ENCODE measurements around the gene ZACN. TPM values are rescaled to one million over a fixed set of nuclear protein-coding genes. Genes with fewer than 3 reads are reported as not detected.

Gene ZACN
- polyA plus RNA-seq, 1 donor from 2014 or later: not detected

DNA sequence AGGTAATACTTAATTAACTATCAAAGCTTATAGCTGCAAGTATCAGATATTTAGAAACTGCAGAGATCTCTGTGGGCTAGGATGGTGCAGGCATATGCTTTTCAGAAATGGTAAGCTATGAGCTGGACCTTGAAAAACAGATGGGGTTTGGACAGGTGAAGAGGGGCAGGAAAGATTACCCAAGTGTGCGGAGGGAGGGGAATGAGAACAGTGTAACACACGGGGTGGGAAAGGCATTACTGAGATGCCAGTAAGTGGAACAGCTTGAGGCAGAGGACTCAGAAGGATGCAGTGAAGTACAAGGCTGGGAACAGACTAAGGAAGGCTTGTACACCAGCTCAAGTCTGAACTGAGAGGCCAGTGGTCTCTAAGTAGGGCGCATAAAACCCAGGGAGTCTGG is 29.7 kb upstream of the ZACN start:
- no peak overlapping the region for H3K9ac ChIP-seq (ENCODE audit: low read length)
- H3K9me2 ChIP-seq (ENCODE audit: insufficient read depth, low read length): no peaks in the 10 kb centered on the region
- no peak overlapping the region for H3K27ac ChIP-seq (ENCODE audit: low read length)
- no peaks in the 10 kb centered on the region for H3K9me3 ChIP-seq (ENCODE audit: low read length)
- no peaks in the 10 kb centered on the region for H3K36me3 ChIP-seq (ENCODE audit: insufficient read depth, low read length)
- no peaks in the 10 kb centered on the region for H4K20me1 ChIP-seq (ENCODE audit: insufficient read depth)
- TF ChIP-seq MXI1 (conservative IDR thresholded peaks at IDR 0.05; ENCODE audit: poor library complexity, severe bottlenecking) (no peak), EZH2 (IDR thresholded peaks at IDR 0.05; ENCODE audit: borderline replicate concordance, insufficient read depth, low read length, poor library complexity, severe bottlenecking) (no peak), SMC3 (conservative IDR thresholded peaks at IDR 0.05; ENCODE audit: poor library complexity) (no peak), EP300 (conservative IDR thresholded peaks at IDR 0.05; ENCODE audit: poor library complexity, severe bottlenecking) (no peak), TAF1 (IDR thresholded peaks at IDR 0.05; ENCODE audit: low read depth) (no peak), POLR2AphosphoS5 (IDR thresholded peaks at IDR 0.05) (no peak), RAD21 (conservative IDR thresholded peaks at IDR 0.05) (no peak)
- TF ChIP-seq, protein P1, sequence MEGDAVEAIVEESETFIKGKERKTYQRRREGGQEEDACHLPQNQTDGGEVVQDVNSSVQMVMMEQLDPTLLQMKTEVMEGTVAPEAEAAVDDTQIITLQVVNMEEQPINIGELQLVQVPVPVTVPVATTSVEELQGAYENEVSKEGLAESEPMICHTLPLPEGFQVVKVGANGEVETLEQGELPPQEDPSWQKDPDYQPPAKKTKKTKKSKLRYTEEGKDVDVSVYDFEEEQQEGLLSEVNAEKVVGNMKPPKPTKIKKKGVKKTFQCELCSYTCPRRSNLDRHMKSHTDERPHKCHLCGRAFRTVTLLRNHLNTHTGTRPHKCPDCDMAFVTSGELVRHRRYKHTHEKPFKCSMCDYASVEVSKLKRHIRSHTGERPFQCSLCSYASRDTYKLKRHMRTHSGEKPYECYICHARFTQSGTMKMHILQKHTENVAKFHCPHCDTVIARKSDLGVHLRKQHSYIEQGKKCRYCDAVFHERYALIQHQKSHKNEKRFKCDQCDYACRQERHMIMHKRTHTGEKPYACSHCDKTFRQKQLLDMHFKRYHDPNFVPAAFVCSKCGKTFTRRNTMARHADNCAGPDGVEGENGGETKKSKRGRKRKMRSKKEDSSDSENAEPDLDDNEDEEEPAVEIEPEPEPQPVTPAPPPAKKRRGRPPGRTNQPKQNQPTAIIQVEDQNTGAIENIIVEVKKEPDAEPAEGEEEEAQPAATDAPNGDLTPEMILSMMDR (IDR thresholded peaks at IDR 0.05; ENCODE audit: poor library complexity, severe bottlenecking): no peak
- TF ChIP-seq, protein P2, sequence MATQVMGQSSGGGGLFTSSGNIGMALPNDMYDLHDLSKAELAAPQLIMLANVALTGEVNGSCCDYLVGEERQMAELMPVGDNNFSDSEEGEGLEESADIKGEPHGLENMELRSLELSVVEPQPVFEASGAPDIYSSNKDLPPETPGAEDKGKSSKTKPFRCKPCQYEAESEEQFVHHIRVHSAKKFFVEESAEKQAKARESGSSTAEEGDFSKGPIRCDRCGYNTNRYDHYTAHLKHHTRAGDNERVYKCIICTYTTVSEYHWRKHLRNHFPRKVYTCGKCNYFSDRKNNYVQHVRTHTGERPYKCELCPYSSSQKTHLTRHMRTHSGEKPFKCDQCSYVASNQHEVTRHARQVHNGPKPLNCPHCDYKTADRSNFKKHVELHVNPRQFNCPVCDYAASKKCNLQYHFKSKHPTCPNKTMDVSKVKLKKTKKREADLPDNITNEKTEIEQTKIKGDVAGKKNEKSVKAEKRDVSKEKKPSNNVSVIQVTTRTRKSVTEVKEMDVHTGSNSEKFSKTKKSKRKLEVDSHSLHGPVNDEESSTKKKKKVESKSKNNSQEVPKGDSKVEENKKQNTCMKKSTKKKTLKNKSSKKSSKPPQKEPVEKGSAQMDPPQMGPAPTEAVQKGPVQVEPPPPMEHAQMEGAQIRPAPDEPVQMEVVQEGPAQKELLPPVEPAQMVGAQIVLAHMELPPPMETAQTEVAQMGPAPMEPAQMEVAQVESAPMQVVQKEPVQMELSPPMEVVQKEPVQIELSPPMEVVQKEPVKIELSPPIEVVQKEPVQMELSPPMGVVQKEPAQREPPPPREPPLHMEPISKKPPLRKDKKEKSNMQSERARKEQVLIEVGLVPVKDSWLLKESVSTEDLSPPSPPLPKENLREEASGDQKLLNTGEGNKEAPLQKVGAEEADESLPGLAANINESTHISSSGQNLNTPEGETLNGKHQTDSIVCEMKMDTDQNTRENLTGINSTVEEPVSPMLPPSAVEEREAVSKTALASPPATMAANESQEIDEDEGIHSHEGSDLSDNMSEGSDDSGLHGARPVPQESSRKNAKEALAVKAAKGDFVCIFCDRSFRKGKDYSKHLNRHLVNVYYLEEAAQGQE (IDR thresholded peaks at IDR 0.05; ENCODE audit: borderline replicate concordance): no peak
- no peak overlapping the region for H3K4me2 ChIP-seq (ENCODE audit: low read length)
- H3K27me3 ChIP-seq (ENCODE audit: insufficient read depth, low read depth, low read length): no peaks in the 10 kb centered on the region
- no peak overlapping the region for H2AFZ ChIP-seq (ENCODE audit: low read depth, low read length)
- H3F3A ChIP-seq (ENCODE audit: insufficient read depth, low read length, poor library complexity, severe bottlenecking): no peaks in the 10 kb centered on the region
- no peaks in the 10 kb centered on the region for H3K79me2 ChIP-seq (replicated peaks; ENCODE audit: insufficient read depth, low read length)
- no peak overlapping the region for H3K4me3 ChIP-seq (ENCODE audit: low read length)

DNA sequence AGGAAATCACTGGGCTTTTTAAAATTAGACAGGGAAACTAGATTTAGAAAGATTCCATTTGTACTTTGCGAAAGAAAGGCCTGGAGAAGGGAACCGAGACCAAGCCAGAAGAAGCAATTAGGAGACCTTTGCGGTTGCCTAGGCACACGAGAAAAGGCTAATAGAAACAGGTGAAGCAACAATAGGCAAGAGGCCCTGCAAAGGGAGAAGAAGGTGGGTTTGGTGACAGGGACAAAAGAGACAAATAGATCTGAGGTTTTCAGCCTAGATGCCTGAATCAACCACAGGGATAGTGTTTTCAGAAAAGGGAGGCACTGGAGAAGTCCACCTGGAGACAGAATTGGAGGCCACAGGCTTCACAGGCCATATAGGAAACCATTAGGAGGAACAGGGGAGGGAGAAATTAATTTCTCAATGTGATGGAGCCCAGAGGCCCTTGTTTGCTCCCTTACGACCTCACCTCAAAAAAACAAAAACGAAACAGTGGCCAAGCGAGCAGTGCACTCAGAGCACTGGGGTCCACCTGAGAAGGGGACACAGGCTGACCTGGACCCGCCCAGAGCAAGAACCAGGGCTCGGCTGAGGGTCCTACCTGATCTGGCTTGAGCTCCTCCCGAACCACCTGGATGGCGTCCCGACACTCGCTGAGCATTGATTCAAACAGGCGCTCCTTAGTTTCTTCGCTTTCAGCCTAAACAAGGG is 29.0 kb upstream of the ZACN start:
- Histone ChIP-seq H3K36me3 (ENCODE audit: insufficient read depth, low read length) (no peaks in the 10 kb centered on the region), H3K4me2 (ENCODE audit: low read length) (no peak overlapping the region), H3F3A (ENCODE audit: insufficient read depth, low read length, poor library complexity, severe bottlenecking) (no peaks in the 10 kb centered on the region), H3K27me3 (ENCODE audit: insufficient read depth, low read depth, low read length) (no peaks in the 10 kb centered on the region), H3K4me3 (ENCODE audit: low read length) (no peak overlapping the region), H4K20me1 (ENCODE audit: insufficient read depth) (no peaks in the 10 kb centered on the region), H3K27ac (ENCODE audit: low read length) (no peak overlapping the region), H2AFZ (ENCODE audit: low read depth, low read length) (no peak overlapping the region), H3K9me3 (ENCODE audit: low read length) (no peaks in the 10 kb centered on the region), H3K9ac (ENCODE audit: low read length) (no peak overlapping the region), H3K9me2 (ENCODE audit: insufficient read depth, low read length) (no peaks in the 10 kb centered on the region), H3K79me2 (replicated peaks; ENCODE audit: insufficient read depth, low read length) (no peaks in the 10 kb centered on the region)
- TF ChIP-seq SMC3 (conservative IDR thresholded peaks at IDR 0.05; ENCODE audit: poor library complexity) (no peak), EZH2 (IDR thresholded peaks at IDR 0.05; ENCODE audit: borderline replicate concordance, insufficient read depth, low read length, poor library complexity, severe bottlenecking) (no peak), MXI1 (conservative IDR thresholded peaks at IDR 0.05; ENCODE audit: poor library complexity, severe bottlenecking) (no peak), TAF1 (IDR thresholded peaks at IDR 0.05; ENCODE audit: low read depth) (no peak), RAD21 (conservative IDR thresholded peaks at IDR 0.05) (no peak)
- TF ChIP-seq, protein P1 (IDR thresholded peaks at IDR 0.05; ENCODE audit: poor library complexity, severe bottlenecking): no peak
- TF ChIP-seq, protein P2 (IDR thresholded peaks at IDR 0.05; ENCODE audit: borderline replicate concordance): no peak

All from neural cell (in vitro differentiated cells).